ENCODE measurements around the gene RSAD2.

DNA sequence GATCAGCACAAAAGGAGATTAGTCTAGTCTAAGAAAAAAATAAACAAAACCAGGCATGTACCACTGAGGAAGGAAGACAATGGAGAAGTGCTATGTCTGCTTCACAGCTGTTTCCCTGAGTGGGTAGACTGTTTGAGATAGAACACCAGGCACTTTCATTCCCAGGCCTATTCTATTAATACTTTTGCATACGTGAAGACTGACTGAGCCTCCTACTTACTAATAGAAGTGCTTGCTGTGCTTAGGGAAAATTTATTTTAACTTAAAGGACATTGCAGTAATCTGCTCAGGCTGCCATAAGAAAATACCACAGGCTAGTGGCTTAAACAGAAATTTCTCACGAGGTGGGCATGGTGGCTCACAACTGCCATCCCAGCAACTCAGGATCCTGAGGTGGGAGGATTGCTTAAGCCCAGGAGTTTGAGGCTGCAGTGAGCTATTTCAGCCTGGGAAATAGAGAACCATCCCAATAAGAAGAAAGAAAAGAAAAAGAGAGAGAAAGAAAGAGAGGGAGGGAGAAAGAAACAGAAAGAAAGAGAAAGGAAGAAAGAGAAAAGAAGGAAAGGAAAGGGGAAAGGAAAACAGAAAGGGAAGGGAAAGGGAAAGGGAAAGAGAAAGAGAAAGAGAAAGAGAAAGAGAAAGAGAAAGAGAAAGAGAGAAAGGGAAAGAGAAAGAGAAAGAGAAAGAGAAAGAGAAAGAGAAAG is 44.8 kb upstream of the RSAD2 start:
- TF ChIP-seq ZNF263 (CRISPR knock-in tag; IDR thresholded peaks at IDR 0.05; ENCODE audit: borderline replicate concordance) (no peak), ZNF384 (IDR thresholded peaks at IDR 0.05; ENCODE audit: low read depth, low read length) (no peak)
